CD4-positive, alpha-beta T cell treated with Interleukin-6 for 4 hours (primary cell): ENCODE results near the gene PDHX.
A peak's percentile ranks its signal among the peaks of the same experiment; 100 is the strongest.
"Not testable (repeated sequence)": the region's sequence is repeated elsewhere in the genome, so short reads cannot be mapped to it uniquely, and the experiment has no call there.

Experiments
- DNase-seq: peaks from one replicate; pipeline ENCODE4 v3.0.0-alpha.2; 2020; ENCODE audit warnings: mixed read lengths

The PDHX gene

DNA sequence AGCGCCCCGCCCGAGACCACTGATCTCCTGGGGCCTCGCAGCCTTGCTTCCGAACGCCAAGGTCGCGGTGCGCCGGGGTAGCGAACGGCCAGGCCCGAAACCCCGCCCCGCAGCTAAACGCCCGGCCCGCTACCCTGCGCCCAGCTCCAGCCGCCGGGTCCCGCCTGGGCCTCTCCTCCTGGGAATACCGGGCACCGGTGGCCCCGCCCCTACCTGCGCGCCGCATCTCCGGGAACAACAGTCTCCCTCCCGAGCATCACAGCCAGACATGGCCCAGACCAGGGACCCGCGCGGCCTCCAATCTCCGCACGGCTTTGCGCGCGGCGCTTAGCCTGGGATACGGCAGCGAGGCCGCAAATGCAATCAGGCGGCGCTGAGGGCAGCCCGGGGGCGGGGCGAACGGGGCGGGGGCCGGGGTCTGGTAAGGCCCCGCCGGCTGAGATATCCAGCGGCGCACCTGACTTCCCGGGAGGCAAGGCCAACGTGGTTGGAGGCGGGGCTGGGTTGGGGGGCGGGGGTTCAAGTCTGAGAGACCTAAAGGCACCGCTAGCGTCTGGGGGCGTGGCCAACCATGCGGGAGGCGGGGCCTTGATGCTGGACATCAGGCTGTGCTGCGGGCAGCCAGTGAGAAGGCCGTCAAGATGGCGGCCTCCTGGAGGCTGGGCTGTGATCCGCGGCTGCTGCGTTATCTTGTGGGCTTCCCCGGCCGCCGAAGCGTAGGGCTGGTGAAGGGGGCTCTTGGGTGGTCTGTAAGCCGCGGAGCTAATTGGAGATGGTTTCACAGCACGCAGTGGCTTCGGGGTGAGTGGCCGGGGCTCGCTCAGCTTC, at the start of gene PDHX, which contains the start of gene APIP:
TSS of gene PDHX (plus strand) at position 604 of the 828 bp plus-strand sequence. CDS start at position 642, 38 bp downstream.
TSS of gene APIP (minus strand) at position 365 of the 828 bp plus-strand sequence. CDS start at position 270, 95 bp downstream.
- peak; percentile 98 for DNase-seq

DNA sequence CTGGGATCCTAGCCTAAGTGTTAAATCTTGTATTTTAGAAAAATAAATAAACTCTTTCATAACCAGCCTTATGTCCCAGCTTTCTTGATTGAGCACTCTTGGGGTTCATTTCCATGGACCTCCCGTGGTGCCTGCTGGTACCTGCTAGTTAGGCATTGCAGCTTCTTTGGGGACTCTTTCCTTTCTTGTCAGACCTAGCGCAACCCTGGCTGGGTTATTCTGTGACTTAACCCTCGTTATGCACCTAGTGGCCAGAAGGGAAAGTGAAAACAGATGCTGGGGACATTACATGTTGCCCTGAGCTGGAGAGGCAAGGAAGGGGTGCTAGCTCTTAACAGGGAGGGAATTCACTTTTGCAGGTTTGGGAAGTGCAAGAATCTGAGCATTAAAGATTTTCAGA, 47.0 kb upstream of the PDHX start:
- no peak for DNase-seq

DNA sequence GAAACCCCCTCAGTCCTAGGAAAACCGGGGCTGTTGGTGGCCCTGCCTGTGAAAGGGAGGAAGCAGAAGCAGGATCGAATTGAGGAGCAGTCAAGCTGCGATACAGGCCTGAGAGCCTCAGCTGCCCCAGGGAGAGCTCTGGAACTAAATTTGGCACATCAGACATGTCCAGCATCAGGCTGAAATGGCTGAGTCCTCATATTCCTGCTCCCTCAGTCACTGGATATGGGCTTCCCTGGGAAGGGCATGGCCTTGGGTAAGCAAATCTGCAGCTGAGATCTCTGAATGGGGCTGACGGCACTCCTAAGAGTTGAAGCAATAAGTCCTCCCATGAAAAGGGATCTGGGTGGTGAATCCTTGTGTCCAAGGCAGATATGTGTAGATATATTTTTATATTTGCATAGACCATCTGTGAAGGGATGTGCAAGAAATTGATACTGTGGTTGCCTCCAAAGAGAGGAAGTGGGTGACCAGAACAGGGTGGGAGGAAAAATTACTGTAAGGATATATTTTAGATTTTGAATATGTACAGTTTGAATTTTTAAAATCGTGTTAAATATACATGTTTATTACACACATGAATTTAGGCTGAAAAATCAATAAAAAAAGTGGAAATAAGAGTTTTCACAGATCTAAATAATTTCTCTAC, 45.7 kb upstream of the PDHX start:
- no peak for DNase-seq

DNA sequence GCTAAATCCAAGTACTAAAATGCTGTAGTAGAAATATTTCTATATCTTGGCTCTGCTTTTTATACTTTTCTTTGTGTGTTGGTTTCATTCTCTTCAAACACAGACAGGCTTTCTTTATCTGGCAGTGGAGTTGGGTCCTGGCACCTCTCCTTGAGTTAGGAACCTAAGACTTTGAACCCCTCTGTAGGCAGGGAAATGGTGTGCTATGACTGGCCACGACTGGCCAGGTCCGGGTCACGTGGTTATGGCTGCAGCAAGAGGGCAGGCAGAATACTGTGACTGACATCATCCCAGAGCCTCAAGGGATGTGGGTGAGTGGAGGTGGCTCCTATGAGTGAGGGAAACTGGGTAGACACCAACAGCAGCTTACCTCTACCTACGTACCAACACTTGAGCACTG, 42.2 kb upstream of the PDHX start:
- DNase-seq, result no peak

DNA sequence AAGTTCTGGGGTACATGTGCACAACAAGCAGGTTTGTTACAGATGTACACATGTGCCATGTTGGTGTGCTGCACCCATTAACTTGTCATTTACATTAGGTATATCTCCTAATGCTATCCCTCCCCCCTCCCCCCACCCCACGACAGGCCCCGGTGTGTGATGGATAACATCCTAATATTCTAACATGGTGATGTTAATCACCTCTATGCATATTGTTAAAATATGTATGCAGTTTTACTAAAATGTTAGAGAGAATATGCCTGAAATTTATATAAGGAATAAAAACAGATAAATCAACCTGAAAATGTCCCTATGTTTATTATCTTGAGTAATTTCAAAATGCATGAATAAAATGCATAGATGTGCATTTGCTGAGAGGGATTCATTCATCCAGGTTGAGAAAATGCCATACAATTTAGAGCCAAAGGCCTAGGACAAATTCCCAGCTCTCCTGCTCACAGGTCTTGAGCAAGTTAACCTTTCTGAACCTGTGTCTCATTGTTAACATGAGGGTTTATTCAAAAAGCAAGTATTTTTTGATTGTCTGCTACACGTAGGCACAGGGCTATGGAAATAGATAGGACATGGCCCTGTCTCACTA, 38.9 kb upstream of the PDHX start:
- no peak for DNase-seq

DNA sequence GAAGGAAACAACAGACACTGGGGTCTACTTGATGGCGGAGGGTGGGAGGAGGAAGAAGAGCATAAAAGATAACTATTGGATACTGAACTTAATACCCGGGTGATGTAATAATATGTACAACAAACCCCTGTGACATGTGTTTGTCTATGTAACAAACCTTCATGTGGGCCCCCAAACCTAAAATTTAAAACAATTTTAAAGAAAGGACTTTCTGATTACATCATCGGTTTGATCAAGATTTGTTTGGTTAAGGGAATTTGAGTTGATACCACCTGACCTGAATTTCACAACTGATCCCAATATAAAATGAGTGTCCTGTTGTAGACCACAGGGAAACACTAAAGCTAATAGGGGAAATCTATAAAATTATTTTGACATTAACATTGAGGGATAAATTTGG, 34.5 kb upstream of the PDHX start:
- no peak for DNase-seq

DNA sequence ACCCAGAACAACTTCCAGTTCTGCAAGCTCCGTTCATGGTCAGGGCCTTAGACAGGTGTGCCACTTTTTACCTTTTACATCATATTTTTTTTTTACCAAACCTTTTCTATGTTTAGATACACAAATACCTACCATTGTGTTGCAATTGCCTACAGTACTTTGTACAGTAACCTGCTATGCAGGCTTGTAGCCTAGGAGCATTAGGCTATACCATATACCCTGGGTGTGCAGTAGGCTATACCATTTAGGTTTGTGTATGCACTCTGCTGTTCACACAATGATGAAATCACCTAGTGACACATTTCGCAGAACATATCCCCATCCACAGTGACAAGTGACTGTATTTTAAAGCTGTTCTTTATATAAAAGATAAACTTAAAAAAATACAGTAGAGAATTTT, 29.8 kb upstream of the PDHX start:
- DNase-seq, result no peak

DNA sequence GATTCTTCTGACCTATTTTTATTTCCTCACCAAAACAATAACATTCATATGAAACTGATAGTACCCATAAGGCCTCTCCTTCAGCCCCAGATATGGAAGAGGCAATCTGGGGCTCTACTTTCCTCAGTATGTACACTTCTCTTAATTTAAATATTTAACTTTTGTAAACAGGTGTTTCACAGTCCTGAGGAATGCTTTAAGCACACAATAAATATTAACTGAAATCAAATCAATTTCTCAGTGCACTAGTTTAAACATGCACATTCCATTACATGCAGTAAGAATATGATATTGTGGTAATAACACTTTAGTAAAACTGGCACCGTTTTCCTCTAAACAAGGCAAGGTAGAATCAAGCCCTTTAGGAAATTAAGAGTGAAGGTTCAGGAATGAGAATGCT, 29.2 kb upstream of the PDHX start:
- no peak for DNase-seq

DNA sequence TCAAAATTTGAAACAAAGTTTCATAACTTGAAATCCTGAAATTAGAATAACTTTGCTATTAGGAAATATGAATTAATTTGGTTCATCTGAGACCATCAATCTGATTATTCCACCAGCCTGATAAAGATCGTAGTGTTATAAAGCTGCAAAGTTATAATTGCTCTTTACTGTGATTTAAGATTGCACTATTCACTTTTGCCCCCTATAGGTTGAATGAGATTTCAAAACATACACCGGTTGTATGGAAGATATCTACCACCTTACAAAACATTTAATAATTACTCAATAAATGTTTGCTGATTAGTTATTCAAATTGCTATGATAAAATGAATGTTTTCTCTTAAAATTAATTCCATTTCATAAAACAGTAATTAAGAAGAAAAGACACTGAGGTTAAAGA, 26.3 kb upstream of the PDHX start:
- no peak for DNase-seq

DNA sequence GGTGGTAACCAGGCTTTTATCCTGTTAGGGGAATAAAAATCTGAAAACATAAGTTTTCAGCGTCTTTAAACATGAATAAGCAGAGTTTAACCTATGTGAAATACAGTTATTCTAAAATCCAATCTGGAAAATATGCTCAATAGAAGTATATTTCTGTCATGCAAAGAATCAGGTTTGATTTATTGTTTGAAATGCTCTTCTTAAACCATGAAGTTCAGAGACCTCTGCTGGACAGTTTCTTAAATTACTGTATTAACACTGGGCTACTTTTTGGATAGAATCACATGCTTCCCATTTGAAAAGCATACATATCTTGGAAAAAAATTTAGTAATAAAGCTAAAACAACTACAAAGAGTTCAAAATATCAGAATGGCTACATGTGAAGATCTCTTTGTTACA, 25.6 kb upstream of the PDHX start:
- DNase-seq, result no peak

DNA sequence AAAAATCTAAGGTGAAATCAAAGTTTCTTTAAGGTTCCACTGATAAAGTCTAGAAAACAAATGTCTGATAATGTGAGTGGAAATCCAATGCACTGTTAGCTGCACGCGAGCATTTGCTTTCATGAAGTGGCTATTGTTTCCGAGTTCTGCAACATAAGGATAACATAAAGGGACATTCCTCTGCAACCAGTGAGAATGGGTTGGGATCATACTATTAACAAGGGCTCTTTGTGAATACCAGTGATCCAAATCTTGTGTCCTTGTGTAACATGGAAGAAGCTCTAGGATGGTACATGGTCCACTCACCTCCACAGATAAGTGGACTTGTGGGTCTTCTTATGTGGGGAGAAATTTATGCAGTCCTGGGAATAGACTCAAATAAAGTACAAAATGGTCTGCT, 24.8 kb upstream of the PDHX start:
- no peak for DNase-seq

DNA sequence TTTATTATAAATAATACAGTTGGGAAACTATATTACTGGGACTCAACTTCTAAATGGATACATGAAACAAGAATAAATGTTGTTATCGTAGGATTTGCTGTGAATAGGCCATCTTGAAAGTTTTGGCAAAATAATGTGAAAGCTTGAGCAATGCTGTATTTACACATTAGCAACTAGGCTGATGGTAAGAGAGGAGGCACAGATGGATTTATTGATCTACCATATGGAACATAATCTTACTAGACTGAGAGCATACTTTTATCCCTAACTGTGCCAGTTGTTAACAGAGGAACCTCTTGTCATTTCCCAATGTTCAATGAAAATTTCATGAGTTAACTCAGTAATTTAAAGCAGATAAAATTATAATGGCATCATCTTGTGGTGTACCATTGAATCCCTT, 23.0 kb upstream of the PDHX start:
- no peak for DNase-seq

DNA sequence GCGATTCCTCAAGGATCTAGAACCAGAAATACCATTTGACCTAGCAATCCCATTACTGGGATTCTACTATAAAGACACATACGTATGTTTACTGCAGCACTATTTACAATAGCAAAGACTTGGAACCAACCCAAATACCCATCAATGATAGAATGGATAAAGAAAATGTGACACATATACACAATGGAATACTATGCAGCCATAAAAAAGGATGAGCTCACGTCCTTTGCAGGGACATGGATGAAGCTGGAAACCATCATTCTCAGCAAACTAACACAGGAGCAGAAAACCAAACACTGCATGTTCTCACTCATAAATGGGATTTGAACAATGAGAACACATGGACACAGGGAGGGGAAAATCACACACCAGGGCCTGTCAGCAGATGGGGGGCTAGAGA, 20.2 kb upstream of the PDHX start:
- not testable (repeated sequence) for DNase-seq

DNA sequence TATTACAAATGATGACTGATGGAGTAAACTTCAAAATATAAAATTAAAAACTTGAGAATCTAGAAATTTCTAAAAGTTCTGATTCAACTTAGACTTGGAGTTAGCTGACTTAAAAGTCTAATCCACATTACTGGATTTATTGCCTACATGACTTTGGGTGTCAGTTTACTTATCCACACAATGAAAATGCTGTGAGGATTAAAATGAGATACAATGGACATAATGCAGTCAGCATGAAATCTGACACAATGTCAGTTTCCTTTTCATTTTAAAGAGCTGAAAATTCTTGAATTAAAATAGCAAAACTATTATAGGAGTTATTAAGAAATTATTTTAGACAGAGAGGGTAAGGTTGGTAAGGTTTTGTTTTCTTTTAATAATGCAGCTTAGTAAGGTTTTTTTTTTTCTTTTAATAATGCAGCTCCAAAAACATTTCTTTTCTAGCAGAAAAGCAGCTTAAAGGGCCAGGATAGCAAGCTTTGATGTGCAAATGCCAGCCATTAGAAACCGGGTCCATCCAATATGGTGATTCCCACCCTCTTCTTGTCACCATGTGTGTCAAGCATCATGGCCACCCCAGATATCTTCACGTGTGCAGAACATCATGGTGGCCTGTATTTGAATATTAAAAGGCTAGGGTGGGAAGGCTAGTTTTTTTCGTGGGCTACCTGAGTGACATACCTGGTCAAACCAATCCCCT, 19.1 kb upstream of the PDHX start:
- DNase-seq, result no peak

DNA sequence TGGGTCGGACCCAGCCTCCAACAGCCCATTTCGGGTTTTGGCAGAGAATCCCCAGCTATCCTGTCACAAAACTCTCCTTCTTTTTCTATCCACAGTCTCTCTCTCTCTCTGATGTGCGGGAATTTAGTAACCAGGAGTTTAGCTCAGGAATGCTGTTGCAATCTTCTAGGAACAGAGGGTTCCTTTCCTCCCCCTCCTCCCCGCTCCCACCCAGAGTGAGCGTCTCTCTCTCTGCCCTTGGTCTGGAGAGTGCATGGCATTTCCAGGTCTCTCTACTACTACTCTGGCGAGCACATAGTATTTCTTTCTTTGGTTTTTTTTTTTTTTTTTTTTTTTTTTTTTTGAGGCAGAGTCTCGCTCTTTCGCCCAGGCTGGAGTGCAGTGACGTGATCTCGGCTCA, 17.9 kb upstream of the PDHX start:
- no peak for DNase-seq

DNA sequence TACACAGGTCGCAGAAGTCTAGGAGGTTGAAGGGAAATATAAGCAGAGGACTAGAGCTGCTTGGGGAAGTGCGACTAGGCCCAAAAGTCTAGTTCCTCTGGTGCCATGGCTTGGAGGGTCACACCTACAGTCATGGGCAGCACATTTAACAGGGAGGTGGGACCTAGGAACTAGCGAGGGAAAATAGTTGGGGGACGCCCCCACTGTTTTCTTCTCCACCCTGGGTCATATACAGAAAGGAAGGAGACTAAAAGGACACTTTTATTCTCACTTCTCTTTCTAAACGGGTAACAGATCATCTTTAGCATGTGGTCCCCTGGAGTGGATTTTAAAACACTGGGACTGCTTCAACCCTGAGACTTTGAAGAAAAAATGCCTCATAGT, 16.8 kb upstream of the PDHX start:
- no peak for DNase-seq

DNA sequence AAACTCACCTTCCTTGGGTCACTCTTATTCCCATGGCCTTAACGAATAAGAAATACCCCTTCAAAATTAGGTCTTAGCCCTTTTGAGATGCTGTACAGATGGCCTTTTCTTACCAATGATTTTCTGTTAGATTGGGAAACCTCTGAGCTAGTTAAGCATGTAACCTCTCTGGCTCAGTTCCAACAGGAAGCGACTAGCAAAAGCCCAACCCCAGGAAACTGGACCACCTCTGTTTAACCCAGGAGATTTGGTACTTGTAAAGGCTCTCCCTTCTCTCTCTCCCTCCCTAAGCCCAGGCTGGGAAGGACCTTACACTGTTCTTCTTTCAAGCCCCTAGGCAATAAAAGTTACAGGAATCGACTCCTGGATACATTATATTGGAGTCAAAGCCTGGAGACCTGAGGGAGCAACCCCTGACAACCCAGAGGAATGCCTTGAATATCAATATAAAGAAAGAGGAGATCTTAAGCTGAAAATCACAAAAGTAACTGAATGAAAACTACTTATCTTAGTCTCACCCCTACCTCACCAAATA, 11.9 kb upstream of the PDHX start:
- no peak for DNase-seq

DNA sequence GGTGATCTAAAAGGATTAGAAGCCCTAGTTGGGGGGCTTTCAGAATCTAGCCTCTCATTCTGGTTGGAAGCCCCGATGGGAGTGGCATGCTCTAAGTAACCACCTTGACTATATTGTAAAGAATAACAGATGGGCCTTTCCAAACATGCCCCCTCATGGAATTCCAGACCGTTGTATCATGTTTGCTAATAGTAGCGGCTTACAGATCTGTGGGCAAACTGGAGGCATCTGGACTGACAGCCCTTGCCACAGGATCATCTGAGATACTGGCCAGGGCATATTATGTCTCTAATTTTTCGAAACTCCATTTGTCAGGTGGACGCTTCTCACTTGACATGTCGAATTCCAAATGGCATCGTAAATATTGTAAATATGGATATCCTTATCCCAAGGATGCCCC, 10.8 kb upstream of the PDHX start:
- no peak for DNase-seq

DNA sequence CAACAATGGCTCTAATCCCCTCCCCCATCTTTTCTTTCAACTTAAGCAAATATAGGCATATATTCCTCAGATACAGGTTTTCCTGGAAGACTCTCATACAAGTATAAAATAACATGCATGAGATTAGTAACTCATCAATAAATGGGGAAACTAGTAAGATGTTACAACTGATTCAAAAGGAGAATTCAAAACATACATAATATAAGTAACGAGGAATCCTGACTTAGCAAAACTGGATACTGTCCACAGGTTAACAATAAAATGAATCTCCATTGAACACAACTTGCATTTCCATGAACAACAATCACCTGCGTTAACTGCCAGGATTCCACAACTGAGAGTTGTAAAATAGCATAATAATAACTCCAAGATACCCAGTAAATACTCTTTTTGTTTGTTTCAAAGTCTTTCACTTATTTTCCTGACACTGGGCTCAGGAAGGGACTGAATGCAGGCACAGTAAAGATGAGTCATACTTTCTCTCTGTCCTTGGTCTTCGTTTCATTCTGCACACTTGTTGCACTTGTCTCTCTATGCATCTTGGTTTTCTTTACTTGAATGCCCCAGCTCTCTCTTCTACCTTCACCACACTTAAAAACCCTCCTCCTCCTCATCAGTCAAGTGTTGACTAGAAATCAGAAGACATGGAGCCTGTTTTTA, 8.4 kb upstream of the PDHX start:
- DNase-seq, result no peak

DNA sequence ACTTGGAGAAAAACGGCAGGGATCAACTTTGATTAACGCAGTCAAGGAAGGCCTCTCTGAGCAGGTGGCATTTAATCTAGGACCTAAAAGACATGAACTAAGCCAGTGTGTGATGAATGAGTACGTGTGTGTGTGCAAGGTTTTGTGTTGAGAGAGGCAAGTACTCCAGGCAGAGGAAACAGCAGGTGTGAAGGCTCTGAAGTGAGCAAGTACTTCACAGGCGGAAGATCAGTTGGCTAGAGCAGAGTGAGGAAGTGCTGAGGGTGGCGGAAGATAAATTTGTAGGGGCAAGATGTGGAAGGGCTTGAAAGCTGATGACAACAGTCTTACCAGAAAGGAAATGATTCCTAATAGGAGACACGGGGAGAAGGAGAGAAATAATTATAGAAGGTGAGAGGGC, 7.0 kb upstream of the PDHX start:
- no peak for DNase-seq

DNA sequence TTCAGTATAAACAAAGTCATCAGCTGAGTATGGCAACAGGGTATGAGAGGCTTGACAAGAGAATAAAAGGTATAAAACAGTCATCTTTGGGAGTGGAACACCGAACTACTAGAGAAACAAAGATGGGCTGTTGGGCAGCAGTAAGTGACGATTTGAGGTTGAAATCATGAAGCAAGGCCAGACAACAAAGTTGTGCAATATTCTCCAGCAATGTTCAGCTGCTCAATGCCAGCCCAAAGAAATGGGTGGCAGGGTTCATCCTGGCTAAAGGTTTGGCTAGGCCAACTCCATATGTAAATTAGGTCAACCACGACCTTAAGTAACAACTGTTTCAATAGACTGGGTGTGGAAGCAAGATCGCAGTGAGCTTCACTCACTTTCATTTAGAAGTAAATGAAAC, 6.5 kb upstream of the PDHX start:
- no peak for DNase-seq

DNA sequence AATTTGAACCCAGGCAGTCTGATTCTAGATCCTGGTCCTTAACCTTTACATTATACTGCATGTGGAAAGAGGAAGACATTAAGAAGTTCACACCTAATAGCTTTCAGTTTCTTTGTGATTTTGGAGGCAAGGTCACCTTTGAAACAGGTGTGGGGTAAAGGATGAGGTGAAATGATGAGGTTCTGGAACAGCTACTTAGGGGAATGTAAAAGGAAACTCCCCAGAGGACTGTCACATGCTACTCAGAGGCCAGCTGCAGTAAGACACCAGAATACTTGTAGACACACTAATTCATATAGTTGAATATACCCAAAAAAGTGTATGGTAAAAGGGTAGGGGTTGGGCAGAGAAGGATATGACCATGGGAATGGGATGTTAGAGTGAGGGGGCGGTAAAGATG, 5.6 kb upstream of the PDHX start:
- no peak for DNase-seq

DNA sequence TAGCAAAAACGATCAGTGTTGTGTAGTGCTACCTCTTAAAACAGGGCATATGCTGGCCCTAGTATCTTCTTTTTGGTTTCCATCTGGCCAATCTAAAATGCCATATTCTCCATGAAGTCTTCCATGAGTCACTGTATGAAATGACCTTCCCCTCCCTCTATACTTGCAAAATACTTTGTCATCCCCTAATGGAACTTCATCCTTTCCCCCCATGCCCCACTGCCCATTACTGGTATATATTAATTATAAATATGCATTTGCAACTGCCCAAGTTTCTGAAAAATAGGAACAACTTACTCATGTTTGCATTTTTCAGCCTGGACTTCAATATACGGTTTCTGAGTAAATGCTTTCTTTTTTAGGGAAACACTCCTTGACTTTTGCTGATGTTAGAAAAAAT, 4.7 kb upstream of the PDHX start:
- DNase-seq, result no peak
